Right kidney (tissue), 1 donor: ENCODE data around the gene IL17RB.

ENCODE experiments used
- DNase-seq: peaks from one replicate; pipeline ENCODE4 v3.0.0-alpha.2; 2016

Gene IL17RB

DNA sequence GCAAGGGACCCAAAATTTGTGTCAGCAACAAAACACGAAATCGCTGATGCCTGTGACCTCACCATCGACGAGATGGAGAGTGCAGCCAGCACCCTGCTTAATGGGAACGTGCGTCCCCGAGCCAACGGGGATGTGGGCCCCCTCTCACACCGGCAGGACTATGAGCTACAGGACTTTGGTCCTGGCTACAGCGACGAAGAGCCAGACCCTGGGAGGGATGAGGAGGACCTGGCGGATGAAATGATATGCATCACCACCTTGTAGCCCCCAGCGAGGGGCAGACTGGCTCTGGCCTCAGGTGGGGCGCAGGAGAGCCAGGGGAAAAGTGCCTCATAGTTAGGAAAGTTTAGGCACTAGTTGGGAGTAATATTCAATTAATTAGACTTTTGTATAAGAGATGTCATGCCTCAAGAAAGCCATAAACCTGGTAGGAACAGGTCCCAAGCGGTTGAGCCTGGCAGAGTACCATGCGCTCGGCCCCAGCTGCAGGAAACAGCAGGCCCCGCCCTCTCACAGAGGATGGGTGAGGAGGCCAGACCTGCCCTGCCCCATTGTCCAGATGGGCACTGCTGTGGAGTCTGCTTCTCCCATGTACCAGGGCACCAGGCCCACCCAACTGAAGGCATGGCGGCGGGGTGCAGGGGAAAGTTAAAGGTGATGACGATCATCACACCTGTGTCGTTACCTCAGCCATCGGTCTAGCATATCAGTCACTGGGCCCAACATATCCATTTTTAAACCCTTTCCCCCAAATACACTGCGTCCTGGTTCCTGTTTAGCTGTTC, 35.0 kb upstream of the IL17RB start:
- no peak for DNase-seq

DNA sequence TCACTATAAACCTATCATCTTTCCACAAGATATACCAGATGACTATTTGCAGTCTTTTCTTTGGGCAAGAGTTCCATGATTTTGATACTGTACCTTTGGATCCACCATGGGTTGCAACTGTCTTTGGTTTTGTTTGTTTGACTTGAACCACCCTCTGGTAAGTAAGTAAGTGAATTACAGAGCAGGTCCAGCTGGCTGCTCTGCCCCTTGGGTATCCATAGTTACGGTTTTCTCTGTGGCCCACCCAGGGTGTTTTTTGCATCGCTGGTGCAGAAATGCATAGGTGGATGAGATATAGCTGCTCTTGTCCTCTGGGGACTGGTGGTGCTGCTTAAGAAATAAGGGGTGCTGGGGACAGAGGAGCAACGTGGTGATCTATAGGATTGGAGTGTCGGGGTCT, 33.9 kb upstream of the IL17RB start:
- DNase-seq, result no peak

DNA sequence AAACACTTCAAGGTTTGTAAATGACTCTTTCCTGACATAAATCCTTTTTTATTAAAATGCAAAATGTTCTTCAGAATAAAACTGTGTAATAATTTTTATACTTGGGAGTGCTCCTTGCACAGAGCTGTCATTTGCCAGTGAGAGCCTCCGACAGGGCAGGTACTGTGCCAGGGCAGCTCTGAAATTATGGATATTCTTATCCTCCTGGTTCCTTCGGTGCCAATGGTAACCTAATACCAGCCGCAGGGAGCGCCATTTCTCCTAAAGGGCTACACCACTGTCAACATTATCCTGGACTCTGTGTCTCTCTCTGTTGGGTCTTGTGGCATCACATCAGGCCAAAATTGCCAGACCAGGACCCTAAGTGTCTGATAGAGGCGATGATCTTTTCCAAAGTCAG, 33.1 kb upstream of the IL17RB start:
- DNase-seq, result no peak

DNA sequence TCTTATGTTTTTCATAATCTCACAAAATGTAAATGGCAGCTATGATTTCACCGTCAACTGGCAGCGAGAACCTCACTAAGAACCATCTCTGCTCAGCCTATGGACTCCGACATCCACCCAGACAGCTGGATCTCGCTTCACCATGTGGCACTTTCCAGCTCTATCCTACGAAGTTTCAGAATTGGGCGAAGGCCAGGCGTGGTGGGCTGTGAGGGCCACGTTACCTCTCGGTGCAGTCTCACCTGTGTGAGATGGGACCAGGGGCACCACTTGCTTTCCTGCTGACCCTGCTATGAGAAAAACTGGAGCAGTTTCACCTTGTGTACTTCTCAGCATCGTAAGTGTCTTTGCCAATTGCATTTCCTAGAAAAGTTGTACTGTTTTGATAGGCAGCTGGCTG, 32.5 kb upstream of the IL17RB start:
- no peak for DNase-seq

DNA sequence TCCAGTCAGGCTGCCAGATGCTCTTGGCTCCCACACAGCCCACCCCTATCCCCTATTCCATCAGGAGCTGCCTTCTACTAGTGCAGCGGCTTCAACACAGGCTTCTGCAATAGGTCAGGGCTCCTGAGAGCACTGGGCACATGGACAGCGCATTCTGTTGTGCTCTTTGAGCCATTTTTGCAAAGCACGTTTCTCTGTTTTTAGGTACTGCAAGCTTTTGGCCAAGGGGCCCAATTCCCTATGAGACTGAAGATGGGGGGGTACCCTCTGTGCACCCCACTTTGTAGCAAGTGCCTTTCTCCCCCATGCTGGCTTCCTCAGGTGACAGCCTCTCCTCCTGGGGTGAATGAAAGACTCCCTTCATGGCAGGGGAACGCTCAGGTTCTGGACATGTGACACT, 31.3 kb upstream of the IL17RB start:
- DNase-seq, result no peak

DNA sequence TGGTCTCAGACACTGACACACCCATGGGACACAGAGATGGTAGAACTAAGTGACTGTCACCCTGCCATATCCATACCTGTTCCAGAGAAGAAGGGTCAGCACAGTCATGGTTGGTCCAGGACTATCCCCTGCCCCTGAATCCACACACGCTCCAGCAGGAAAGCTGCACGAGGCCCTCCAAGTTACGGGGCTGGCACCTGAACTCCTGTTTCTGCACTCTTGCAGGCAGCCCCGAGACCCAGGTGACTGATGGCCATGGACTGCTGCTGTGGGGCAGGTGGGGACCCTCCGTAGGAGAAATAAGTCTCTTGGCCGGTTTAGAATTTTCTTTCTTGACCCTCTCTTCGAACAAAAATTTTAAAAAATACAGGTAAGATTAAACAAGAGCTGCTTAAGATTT, 30.7 kb upstream of the IL17RB start:
- DNase-seq, result no peak

DNA sequence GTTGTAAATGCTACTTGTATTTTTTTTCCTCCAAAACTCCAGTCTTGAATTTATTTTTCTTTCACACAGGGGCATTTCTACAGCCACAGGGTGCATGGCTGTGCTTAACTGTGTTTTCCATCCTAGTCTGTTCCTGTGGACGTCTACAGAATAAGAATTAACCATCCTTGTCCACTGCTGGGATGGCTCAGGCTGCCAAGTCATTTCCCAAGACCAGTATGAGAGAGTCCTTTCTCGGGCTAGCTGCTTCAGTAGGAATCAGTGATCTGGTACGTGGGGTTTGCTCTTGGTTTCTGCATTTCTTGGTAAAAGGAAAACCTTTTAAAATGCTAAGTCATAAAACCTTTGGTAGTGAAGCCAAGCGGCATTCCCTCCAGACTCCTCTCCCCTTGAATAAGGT, 29.9 kb upstream of the IL17RB start:
- DNase-seq, result no peak

DNA sequence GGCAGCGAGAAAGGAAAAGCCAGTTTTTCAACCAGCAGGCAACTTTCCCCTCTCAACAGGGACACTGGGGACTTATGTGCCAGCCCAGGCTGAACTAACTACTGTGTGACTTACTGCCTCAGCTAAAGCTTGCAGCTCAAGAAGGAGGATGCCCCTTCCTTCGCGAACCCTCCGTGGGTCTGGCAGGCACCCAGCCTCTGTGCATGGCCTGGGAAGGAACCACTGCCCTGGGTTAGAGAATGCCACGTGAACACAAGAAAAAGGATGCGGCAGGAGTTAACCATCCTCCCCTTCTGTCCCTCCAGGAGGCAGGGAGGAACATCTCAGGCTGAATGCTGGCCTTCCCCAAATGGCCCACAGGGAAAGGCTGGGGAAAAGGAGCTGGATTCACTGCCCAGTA, 29.2 kb upstream of the IL17RB start:
- no peak for DNase-seq

DNA sequence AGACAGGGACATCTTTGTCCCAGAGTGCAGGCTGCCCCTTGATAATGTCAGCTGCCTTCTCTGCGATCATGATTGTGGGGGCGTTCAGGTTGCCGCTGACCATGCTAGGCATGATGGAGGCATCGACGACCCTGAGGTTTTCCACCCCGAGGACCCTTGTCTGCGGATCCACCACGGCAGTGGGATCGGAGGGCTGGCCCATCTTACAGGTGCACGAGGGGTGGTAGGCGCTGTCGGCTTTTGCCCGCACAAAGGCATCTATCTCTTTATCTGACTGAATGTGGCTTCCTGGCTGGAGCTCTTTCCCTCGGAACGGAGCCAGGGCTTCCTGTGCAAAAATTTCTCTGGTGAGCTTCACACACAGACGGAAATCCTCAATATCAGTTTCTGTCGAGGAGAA, 28.6 kb upstream of the IL17RB start:
- DNase-seq, result no peak

DNA sequence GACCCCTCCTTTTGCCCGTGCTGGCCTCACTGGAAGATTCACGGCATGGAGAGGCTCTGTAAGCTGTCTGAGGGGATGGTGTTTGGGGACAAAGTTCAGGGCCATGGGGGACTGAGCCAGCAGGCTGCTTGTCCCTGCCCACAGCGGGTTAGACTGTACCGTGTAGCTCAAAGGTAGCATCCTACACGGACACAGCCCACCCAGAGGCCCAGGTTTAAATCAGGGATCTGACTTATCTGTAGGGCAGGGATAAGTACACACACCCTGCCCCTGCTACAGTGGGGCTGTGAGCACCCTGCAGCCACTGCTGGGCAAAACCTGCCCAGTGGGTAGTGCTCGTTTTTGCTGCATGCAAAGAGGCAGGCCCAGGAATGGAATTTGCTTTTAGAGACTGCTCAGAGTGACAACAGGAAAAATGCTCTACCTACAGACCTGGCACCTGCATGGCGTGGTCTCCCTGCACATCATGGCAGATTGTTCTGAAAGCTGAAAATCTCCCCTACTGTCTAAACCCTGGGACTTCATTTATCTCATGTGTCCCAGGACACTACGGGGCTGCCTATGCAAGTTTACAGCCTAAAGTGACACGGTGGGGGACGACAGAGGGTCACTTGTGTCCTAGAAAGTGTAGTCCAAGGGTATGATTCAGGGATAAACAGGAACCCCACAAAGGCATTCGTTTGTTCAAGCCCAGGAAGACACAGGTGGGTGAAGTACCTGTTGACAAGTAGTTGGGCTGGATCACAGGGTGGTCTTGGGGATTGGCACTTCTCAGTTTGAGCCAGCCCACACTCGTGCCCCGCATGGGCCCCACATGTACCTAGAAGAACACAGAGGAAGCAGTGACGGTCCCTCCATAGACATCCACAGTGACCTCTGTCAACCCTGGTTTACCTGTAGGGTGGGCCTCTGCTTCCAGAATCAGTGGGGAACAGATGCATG, 27.9 kb upstream of the IL17RB start:
- no peak for DNase-seq

DNA sequence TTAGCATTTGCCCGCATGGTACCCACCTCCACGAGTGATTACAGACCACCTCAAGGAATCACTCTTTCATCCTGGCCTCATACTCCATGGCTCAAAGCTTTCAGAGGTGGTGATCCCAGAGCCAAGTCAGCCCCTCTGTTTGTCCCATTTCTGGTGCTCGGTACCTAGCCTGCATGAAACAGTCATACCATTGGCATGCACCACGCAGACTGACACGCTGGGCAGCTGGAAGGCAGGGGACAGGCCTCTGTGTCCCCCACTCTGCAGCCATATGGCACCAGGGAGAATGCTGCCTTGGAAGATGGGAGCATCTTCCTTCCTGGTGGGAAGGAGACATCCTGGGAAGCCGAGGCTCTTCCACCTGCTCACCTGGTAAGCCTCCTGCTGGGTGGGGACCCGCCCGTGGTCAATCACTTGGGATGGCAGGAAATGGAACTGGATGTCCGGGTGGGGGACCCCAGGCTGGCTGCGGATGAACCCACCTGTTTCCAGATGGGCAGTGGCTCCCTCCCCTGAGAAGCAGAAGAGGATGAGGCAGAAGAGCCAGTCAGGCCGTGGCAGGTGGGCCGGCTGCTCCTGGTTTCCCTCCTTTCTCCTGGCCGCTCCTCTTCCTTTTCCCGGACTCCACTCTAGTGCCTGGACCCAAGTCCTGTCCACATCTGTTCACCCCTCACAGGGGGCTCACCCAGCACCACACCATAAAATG, 27.1 kb upstream of the IL17RB start:
- no peak for DNase-seq

DNA sequence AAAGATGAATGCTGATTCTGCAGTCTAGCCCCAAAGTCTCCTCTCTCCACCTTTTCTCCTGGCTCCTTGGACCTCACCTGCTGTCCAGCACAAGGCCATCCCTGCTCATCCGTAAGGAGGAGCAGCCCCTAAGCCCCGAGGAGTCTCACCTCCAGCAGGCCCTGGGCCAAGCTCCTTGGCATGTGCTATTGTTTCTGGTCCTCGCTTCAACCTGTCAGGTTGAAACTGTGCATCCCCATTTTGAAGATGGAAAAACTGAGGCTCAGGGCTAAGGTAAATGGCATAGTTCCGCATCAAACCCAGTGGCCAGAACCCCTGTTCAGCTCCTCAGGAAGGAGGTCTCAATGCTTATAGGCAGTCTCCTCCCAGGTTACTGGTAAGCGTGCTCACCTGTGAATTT, 26.3 kb upstream of the IL17RB start:
- no peak for DNase-seq

DNA sequence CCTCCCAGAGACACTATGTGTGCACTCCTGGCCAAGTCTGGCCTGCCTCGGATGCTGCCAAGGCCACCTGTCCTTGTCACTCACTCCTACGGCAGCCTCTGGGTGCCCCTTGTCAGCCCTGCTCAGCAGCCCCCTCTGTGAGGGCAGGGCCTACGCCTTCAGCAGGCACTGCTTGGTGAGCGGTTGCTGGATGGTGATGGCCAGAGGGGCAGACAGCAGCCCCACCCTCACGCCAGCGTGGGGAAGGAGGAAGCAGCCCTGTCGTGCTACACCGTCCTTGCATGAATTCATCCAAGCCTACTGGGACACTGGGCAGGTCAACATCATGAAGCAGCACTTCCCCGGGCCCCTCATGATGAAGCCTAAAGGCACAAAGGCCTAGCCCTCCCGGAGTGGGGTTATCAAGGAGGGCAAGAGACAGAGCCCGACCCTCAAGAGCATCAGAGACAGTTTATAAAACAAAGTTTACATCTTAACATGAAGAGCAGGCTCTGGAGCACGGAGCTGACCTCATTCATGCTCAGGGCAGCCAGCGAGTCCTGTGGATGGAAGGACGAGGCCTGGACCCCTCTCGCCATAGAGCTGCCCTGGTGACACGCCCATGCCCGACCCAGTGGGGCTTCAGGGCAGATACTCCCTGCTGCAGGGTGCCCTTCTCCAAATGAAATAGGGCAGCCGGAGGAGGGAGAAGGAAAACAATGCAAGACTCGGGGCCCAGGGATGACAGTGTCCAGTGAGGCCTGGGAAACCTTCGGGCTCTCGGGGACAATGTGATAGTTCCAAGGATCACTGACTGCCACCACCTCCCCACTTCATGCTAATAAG, 25.4 kb upstream of the IL17RB start:
- DNase-seq, result no peak

DNA sequence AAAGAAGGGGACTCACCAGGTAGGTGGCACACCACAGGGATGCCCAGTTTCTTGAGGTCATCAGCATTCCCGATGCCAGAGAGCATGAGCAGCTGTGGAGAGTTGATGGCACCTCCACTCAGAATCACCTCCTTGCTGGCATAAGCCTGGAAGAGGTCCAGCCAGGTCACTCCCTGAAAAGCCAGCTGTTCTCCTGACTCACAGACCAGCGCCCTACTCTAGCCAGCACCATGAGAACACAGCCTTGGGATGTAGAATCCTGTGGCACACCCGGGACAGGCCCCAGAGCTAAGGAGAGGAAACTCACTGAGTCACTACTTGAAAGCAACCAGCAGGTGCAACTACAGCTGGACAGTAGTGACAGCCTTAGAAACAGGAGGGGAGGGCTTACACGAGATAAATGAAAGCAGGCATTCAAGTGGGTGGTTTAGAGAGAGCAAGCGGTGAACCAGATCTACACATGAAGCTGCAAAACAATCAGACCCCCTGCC, 24.7 kb upstream of the IL17RB start:
- DNase-seq, result no peak

DNA sequence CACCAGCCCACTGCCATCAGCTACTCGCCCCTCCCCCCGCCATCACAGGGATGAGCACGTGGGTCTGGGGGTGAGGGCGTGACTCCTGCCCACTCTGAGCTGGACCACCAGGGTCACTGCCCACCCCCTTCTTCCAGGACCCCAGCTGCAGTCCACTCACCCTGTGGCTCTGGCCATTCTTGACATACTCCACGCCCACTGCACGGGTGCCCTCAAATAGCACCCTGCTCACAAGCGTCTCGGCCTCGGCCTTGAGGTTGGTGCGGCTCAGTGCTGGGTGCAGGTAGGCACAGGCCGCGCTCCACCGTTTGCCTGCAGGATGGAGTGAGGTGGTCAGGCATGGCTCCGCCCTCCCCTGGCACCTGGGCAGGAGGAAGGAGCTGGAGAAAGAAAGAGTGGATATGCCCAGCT, 24.0 kb upstream of the IL17RB start:
- DNase-seq, result no peak

DNA sequence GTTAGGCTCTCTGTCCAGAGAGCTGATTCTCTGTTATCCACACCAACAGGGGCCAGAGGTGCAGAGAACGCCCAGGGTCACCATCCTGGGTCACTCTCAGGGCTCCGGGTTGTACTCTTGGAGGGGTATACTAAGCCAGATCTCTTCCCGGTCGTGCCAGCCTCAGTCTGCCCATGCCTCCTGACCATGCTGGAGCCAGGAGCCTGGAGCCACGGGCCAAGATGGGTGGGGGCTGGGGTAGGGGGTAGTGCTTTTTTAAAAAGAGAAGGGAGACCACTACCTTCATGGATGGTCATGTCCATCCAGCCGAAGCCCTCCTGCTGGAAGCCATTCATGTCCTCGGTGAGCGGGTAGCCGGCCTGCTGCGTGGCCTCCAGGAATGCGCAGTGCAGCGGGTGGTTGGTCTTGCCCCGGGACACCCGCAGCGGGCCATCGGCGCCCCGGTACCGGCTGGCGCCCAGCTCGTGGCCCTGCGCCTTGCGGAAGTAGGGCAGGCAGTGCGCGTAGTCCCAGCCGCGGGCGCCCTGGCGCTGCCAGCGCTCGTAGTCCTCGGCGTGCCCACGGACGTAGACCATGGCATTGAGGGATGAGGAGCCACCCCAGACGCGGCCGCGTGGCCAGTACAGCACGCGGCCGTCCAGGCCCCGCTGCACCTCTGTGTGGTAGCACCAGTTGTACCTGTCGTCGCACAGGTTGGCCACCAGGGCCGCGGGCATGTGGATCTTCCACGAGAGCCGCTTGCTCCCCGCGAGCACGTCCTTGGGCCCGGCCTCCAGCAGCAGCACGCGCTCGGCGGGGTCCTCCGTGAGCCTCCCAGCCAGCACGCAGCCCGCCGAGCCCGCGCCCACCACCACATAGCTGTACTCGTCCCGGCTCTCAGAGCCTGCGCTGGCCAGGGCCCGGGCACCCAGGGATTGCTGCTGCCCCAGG, 23.1 kb upstream of the IL17RB start:
- DNase-seq, result no peak

DNA sequence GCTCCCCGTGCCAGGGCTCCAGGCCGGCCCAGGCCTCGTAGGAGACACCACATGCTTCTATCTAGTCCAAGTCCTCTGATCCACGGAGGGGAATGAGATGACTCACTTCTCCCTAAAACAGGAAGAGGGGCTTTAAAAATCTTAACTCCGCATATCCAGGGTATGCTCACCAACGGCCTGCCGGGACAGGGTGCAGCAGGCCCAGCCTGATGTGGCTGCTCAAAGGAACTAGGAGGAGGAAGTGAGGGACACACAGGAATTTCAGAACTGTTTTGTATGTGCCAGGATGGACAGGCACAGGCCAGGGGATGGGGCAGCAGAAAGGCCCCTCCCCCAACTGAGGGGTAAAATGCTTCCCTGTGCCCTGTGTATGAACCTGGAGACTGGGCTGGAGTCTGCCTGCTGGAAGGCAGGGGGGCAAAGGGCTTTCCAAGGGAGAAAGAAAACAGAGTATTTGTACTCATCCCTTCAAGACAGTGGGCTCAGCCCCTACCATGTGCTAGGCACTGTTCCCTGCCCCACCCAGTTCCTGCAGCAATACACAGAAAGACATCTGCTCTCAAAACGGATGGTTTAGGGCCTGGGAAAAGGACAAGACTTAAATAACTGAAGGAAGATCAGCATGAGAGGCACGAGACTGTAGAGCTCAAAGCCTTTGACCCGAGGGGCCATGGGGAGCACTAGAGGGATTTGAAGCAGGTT, 22.3 kb upstream of the IL17RB start:
- DNase-seq, result no peak

DNA sequence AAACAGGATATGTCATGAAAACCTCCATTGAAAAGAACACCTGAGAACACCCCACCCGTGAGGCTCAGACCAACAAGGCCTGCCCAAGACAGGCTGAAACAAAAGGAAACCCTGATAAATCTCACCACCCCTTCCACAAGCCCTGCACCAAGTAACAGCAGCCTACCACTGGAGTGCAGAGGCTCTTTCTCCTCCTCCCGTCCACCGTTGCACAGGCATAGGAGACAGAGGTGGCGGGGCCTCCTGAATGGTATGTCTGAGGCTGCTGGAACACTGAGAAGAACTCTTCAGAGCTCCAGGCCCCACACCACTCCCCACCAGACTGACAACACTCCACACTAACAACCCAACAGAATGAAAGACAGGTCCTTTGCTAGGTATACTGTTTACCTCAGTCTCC, 21.6 kb upstream of the IL17RB start:
- DNase-seq, result no peak

DNA sequence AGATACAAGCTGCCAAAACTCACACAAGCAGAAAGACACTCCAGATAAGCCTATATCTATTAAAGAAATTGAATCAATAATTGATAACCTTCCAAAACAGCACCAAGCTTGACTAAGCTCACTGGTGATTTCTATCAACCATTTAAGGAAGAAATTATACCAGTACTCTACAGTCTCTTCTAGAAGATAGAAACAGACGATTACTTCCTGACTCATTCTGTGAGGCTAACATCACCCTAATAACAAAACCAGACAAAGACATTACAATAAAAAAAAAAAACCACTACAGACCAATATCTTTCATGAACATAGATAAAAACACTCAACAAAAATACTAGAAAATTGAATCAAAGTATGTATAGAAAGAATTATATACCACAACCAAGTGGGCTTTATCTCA, 20.3 kb upstream of the IL17RB start:
- no peak for DNase-seq

DNA sequence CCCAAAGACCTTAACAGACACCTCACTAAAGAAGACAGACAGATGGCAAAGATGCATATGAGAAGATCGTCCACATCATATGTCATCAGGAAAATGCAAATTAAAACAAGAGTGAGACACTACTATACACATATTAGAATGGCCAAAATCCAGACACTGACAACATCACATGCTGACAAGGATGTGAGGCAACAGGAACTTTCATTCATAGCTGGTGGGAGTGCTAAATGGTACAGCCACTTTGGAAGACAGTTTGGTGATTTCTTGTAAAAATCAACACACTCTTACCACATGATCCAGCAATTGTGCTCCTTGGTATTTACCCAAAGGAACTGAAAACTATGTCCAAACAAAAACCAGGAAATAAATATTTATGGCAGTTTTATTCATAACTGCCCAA, 17.8 kb upstream of the IL17RB start:
- no peak for DNase-seq
